ENCODE measurements around the gene IQGAP1. TPM values are rescaled to one million over a fixed set of nuclear protein-coding genes. Genes with fewer than 3 reads are reported as not detected.

The IQGAP1 gene
- total RNA-seq, 1 donor from 2014 or later = 233 TPM

- peak; percentile 57 for DNase-seq
These were observed 51.9 kb downstream of the IQGAP1 start for GRCh38 chr15:90439946-90440345.

- DNase-seq = peak; percentile 16
These were observed 53.0 kb downstream of the IQGAP1 start for GRCh38 chr15:90441027-90441426.

- no peak for DNase-seq
These were observed 54.4 kb downstream of the IQGAP1 start for GRCh38 chr15:90442423-90442822.

- DNase-seq = no peak
These were observed 61.2 kb downstream of the IQGAP1 start for GRCh38 chr15:90449206-90449735.

- DNase-seq = no peak
These were observed 63.2 kb downstream of the IQGAP1 start for GRCh38 chr15:90451053-90451850.

- no peak for DNase-seq
These were observed 68.2 kb downstream of the IQGAP1 start for GRCh38 chr15:90456236-90456635.

GRCh38 chr15:90458061-90458460, 70.0 kb downstream of the IQGAP1 start:
- no peak for DNase-seq

- peak; percentile 85 for DNase-seq
These were observed 71.3 kb downstream of the IQGAP1 start for GRCh38 chr15:90459368-90459767.

- DNase-seq = no peak
These were observed 72.2 kb downstream of the IQGAP1 start for GRCh38 chr15:90460142-90460824.

GRCh38 chr15:90463381-90463780, 75.3 kb downstream of the IQGAP1 start:
- DNase-seq = peak; percentile 97

GRCh38 chr15:90465140-90465929, 77.3 kb downstream of the IQGAP1 start:
- peak; percentile 67 for DNase-seq

GRCh38 chr15:90465930-90466567, 78.0 kb downstream of the IQGAP1 start:
- peak; percentile 41 for DNase-seq

GRCh38 chr15:90469723-90470122, 81.7 kb downstream of the IQGAP1 start:
- no peak for DNase-seq

- DNase-seq = no peak
These were observed 82.4 kb downstream of the IQGAP1 start for GRCh38 chr15:90470453-90470852.

GRCh38 chr15:90471126-90471525, 83.1 kb downstream of the IQGAP1 start:
- no peak for DNase-seq

GRCh38 chr15:90471769-90472168, 83.7 kb downstream of the IQGAP1 start:
- DNase-seq = no peak

GRCh38 chr15:90478846-90479481, 90.9 kb downstream of the IQGAP1 start:
- peak; percentile 38 for DNase-seq

- DNase-seq = no peak
These were observed 91.6 kb downstream of the IQGAP1 start for GRCh38 chr15:90479656-90480055.

- DNase-seq = no peak
These were observed 93.0 kb downstream of the IQGAP1 start for GRCh38 chr15:90481023-90481422.

- peak; percentile 77 for DNase-seq
These were observed 94.3 kb downstream of the IQGAP1 start for GRCh38 chr15:90482124-90483011.

GRCh38 chr15:90483012-90483307, 94.9 kb downstream of the IQGAP1 start:
- no peak for DNase-seq
